Liver (tissue), 3 donors: Measurements from ENCODE around the gene NUDT22.

Experiments
- EGR1 ChIP-seq, 2 donors: IDR thresholded peaks; 2 replicates each; pipeline ENCODE4 v1.6.1; 2016 to 2018; ENCODE audit warnings: antibody characterized with exemption in 2 of 2, low read depth in 2 of 2
- NR2F2 ChIP-seq: IDR thresholded peaks from 2 replicates; pipeline ENCODE4 v1.6.1; 2016; ENCODE audit warnings: antibody characterized with exemption
- TF ChIP-seq, protein P1 (sequence below): IDR thresholded peaks from 2 replicates; pipeline ENCODE4 v1.6.1; 2016; ENCODE audit warnings: antibody characterized with exemption, mild to moderate bottlenecking
- TF ChIP-seq, protein P2 (sequence below): fragments of 150-350 bp; IDR thresholded peaks from 2 replicates; pipeline ENCODE4 v1.5.1; 2017; ENCODE audit warnings: improper control_type of control experiment, low read depth, low read length; ENCODE audit not compliant: missing input control
- TF ChIP-seq, protein P3 (sequence below): IDR thresholded peaks from 2 replicates; pipeline ENCODE4 v1.6.1; 2016; ENCODE audit warnings: antibody characterized with exemption
- donor health status: healthy.
- donor health status: healthy.

DNA sequence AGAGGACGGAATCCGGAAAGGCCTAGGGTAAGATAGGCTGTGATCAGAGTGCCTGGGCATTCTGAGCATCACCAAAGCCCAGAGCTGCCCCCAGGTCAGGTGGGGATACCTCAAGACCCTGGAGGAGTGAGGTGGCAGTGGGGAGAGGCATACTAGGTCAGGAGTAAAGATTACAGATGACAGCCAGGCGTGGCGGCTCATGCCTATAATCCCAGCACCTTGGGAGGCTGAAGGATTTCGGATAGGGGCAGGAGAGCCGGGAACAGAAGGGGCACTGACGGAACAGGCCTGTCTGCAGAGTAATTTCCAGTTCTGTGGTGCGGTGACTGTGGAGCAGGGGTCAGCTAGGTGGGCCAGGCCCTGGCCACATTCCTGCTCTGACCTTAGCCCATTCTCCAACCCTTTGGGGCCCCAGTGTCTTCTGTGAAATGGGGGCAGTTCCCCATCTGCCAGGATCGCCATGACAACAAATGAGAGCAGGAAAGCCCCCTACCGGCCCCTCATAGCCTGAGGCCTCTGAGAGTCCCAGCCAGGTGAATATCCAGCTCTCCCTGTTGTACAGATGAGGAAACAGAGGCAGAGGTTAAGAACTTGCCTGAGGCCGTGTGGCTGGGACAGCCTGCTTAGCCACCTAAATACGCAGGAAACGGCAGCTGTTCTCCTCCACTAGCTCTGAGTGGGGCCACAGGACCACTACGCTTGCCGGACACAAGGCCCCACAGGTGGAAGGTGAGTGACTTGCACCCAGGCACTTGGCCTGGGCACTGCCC is 49.1 kb downstream of the NUDT22 start:
- TF ChIP-seq, protein P1, sequence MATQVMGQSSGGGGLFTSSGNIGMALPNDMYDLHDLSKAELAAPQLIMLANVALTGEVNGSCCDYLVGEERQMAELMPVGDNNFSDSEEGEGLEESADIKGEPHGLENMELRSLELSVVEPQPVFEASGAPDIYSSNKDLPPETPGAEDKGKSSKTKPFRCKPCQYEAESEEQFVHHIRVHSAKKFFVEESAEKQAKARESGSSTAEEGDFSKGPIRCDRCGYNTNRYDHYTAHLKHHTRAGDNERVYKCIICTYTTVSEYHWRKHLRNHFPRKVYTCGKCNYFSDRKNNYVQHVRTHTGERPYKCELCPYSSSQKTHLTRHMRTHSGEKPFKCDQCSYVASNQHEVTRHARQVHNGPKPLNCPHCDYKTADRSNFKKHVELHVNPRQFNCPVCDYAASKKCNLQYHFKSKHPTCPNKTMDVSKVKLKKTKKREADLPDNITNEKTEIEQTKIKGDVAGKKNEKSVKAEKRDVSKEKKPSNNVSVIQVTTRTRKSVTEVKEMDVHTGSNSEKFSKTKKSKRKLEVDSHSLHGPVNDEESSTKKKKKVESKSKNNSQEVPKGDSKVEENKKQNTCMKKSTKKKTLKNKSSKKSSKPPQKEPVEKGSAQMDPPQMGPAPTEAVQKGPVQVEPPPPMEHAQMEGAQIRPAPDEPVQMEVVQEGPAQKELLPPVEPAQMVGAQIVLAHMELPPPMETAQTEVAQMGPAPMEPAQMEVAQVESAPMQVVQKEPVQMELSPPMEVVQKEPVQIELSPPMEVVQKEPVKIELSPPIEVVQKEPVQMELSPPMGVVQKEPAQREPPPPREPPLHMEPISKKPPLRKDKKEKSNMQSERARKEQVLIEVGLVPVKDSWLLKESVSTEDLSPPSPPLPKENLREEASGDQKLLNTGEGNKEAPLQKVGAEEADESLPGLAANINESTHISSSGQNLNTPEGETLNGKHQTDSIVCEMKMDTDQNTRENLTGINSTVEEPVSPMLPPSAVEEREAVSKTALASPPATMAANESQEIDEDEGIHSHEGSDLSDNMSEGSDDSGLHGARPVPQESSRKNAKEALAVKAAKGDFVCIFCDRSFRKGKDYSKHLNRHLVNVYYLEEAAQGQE = no peak
- TF ChIP-seq, protein P2, sequence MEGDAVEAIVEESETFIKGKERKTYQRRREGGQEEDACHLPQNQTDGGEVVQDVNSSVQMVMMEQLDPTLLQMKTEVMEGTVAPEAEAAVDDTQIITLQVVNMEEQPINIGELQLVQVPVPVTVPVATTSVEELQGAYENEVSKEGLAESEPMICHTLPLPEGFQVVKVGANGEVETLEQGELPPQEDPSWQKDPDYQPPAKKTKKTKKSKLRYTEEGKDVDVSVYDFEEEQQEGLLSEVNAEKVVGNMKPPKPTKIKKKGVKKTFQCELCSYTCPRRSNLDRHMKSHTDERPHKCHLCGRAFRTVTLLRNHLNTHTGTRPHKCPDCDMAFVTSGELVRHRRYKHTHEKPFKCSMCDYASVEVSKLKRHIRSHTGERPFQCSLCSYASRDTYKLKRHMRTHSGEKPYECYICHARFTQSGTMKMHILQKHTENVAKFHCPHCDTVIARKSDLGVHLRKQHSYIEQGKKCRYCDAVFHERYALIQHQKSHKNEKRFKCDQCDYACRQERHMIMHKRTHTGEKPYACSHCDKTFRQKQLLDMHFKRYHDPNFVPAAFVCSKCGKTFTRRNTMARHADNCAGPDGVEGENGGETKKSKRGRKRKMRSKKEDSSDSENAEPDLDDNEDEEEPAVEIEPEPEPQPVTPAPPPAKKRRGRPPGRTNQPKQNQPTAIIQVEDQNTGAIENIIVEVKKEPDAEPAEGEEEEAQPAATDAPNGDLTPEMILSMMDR = no peak
- TF ChIP-seq, protein P3, sequence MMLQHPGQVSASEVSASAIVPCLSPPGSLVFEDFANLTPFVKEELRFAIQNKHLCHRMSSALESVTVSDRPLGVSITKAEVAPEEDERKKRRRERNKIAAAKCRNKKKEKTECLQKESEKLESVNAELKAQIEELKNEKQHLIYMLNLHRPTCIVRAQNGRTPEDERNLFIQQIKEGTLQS = no peak
- TF ChIP-seq NR2F2 (no peak), EGR1 (IDR thresholded peaks at IDR 0.05; ENCODE audit: low read depth in 2 of 2) (no peak)
